ENCODE data around the gene OR2H2.

GRCh38 chr6:29557320-29557719, 27.6 kb upstream of the OR2H2 start:
- no peak for TF ChIP-seq USF2 (IDR thresholded peaks at IDR 0.05; ENCODE audit: low read depth, low read length)
- no peak for TF ChIP-seq USF2 (CRISPR knock-in tag; IDR thresholded peaks at IDR 0.05; ENCODE audit: borderline replicate concordance)
- TF ChIP-seq CEBPZ (IDR thresholded peaks at IDR 0.05; ENCODE audit: low read length), result no peak
- TF ChIP-seq CREB1 (IDR thresholded peaks at IDR 0.05), result no peak
- TF ChIP-seq CREB1 (CRISPR knock-in tag; IDR thresholded peaks at IDR 0.05), result no peak
- no peak for TF ChIP-seq CTCF (CRISPR knock-in tag; IDR thresholded peaks at IDR 0.05)
- no peak for TF ChIP-seq ARNT2 (CRISPR knock-in tag; IDR thresholded peaks at IDR 0.05; ENCODE audit: low read depth)
- TF ChIP-seq SIN3A (IDR thresholded peaks at IDR 0.05; ENCODE audit: borderline replicate concordance, low read depth, low read length), result no peak
- no peak for TF ChIP-seq ZNF773 (CRISPR knock-in tag; IDR thresholded peaks at IDR 0.05; ENCODE audit: borderline replicate concordance)
- no peak for TF ChIP-seq JUN (CRISPR knock-in tag; IDR thresholded peaks at IDR 0.05)
- no peak for TF ChIP-seq ZNF766 (CRISPR knock-in tag; IDR thresholded peaks at IDR 0.05; ENCODE audit: borderline replicate concordance)
- no peak for TF ChIP-seq ZBTB33 (CRISPR knock-in tag; IDR thresholded peaks at IDR 0.05)

All from HepG2 (cell line).